Transverse colon (tissue), 4 donors: ENCODE measurements around the gene KIFC1. TPM values are rescaled to one million over a fixed set of nuclear protein-coding genes. Genes with fewer than 3 reads are reported as not detected.
"Not testable (repeated sequence)": the region's sequence is repeated elsewhere in the genome, so short reads cannot be mapped to it uniquely, and the experiment has no call there.

Experiments used
- DNase-seq: peaks from one replicate; pipeline ENCODE4 v3.0.0-alpha.2; 2019
- H3K27ac ChIP-seq, 4 donors: fragments of 200-600 bp; sonication (generic); 2 replicates each; pipeline ENCODE4 v1.5.1; 2016 to 2018; ENCODE audit warnings: inconsistent platforms in 4 of 4
- H3K27me3 ChIP-seq: fragments of 200-600 bp; sonication (generic); 2 replicates; pipeline ENCODE4 v1.5.1; 2017; ENCODE audit warnings: inconsistent platforms
- H3K36me3 ChIP-seq, 4 donors: fragments of 200-600 bp; sonication (generic); 2 replicates each; pipeline ENCODE4 v1.5.1; 2017 to 2019; ENCODE audit warnings: inconsistent platforms in 4 of 4
- H3K4me1 ChIP-seq, 4 donors: fragments of 200-600 bp; sonication (generic); 2 replicates each; pipeline ENCODE4 v1.5.1; 2017 to 2020; ENCODE audit warnings: inconsistent platforms in 4 of 4
- H3K4me3 ChIP-seq, 4 donors: fragments of 200-600 bp; sonication (generic); 1 replicate in 1 of 4; 2 replicates in 3 of 4; pipeline versions ENCODE4 v1.5.1 to v1.6.1; 2017 to 2019; ENCODE audit warnings: inconsistent platforms in 4 of 4
- H3K9me3 ChIP-seq, 2 donors: fragments of 200-600 bp; sonication (generic); 2 replicates each; pipeline ENCODE4 v1.5.1; 2017 to 2019; ENCODE audit warnings: inconsistent platforms in 2 of 2
- EP300 ChIP-seq: sonication (generic); formaldehyde crosslinking; IDR thresholded peaks from one replicate; pipeline ENCODE4 v1.6.1; 2017; ENCODE audit warnings: antibody characterized with exemption, low read depth
- POLR2A ChIP-seq: fragments of 450-650 bp; IDR thresholded peaks from one replicate; pipeline ENCODE4 v1.6.1; 2016; ENCODE audit warnings: antibody characterized with exemption, mild to moderate bottlenecking, moderate library complexity
- POLR2AphosphoS5 ChIP-seq, 3 donors: sonication (generic); formaldehyde crosslinking; IDR thresholded peaks; one replicate each; pipeline ENCODE4 v1.6.1; 2016; ENCODE audit warnings: antibody characterized with exemption in 3 of 3
- WGBS, 2 donors: methylation state at CpG; one replicate each; pipeline ENCODE4 v1.1.5; 2018; ENCODE audit warnings: low coverage in 1 of 2; 5-methylcytosine and 5-hydroxymethylcytosine counted together
- in situ Hi-C, 4 donors: fragments of 200-750 bp; cut with MboI; loops; one replicate each; pipeline versions ENCODE4 v1.15.0 to v1.15.1; 2017; ENCODE audit warnings: low sequenced_read_pairs in 3 of 4, low pct_ligation_motif_present in 1 of 4, low pct_unique_long_range_greater_than_20kb in 1 of 4
- intact Hi-C: fragments of 100-400 bp; cut with DNase I; formaldehyde crosslinking; loops from one replicate; pipeline ENCODE4 v1.15.1; 2023; ENCODE audit warnings: low total_unique reads
- total RNA-seq, 4 donors: library from RNA; depleted of rRNA; stranded (reverse); fragments of >200 nt; gene quantifications; one replicate each; pipeline ENCODE4 v1.1.0, GENCODE V29; 2016
- TF ChIP-seq, protein P1 (sequence below), 5 experiments: fragments of 200-600 bp in 3 of 5; fragments of 450-650 bp in 2 of 5; sonication (generic) in 3 of 5; IDR thresholded peaks; 1 replicate in 2 of 5; 2 replicates in 3 of 5; pipeline ENCODE4 v1.5.1; 2016 to 2017; ENCODE audit warnings: antibody characterized with exemption in 5 of 5, inconsistent platforms in 3 of 5, mild to moderate bottlenecking in 2 of 5, moderate library complexity in 1 of 5

Gene KIFC1
- total RNA-seq, 4 donors from 2014 or later = 2.6 to 51.5 (median 5.8) TPM

DNA sequence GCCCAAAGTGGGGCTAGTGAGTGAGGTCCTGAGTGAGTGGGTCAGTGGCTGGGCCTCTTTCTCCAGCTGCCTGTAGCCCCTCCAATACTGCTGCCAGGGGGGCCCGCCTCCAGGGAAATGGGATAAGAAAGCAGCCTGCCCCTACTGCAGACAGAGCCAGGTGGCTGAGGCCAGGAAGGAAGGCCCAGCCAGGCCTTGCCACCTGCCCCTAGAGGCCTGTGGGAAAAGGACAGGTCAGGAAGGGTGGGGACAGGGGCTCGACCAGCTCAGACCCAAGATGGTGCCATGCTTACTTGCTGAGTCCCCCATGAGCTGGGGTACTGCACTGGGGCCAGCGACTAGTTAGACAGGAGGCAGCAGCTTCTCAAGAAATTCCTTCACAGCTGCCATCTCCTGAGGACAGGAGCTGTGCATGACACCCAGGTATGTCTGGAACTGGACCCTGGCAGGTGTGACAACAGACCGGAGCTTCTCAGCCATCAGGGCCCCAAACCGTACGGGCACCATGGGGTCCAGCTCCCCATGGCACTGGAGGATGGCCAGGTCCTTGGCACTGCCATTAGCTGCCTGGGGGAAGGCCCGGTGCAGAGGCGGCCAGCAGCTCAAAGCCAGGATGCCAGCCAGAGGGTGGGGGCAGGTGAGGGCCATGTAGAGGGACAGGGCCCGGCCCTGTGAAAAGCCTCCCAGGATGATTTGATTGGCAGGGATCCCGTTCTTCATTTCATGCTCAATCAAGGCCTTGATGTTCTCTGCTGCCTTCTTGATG lies 26.2 kb upstream of the KIFC1 start:
- WGBS, 2 donors = 84% methylated on average over 10 of the region's 10 CpGs; no CpG with 5 or more reads in 1 of the 2 donors
- in situ Hi-C loops, H3K27ac ChIP-seq, H3K27me3 ChIP-seq, H3K9me3 ChIP-seq, H3K4me3 ChIP-seq, H3K36me3 ChIP-seq, DNase-seq, H3K4me1 ChIP-seq, intact Hi-C loops: not testable (repeated sequence)

GRCh38 chr6:33367009-33367714 lies 24.5 kb upstream of the KIFC1 start:
- WGBS, 2 donors = 83 to 89% methylated on average over 3 to 8 of the region's 8 CpGs
- intact Hi-C loops = no loop called here

DNA sequence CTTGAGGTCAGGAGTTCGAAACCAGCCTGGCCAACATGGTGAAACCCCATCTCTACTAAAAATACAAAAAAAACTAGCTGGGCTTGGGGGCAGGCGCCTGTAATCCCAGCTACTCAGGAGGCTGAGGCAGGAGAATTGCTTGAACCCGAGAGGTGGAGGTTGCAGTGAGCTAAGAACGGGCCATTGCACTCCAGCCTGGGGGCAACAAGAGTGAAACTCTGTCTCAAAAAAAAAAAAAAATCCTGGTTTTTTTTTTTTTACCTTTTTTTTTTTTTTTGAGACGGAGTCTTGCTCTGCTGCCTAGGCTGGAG lies 24.0 kb upstream of the KIFC1 start:
- H3K9me3 ChIP-seq, H3K27me3 ChIP-seq, H3K36me3 ChIP-seq, H3K4me3 ChIP-seq, intact Hi-C loops, H3K27ac ChIP-seq, in situ Hi-C loops, DNase-seq, H3K4me1 ChIP-seq: not testable (repeated sequence)
- 92% methylated on average over 5 of the region's 5 CpGs; no CpG with 5 or more reads in 1 of the 2 donors for WGBS, 2 donors

More at GRCh38 chr6:33367009-33367714, 24.5 kb upstream of the KIFC1 start:
- H3K27ac ChIP-seq = no peak overlapping the region
- no peaks in the 10 kb centered on the region for H3K27me3 ChIP-seq
- H3K36me3 ChIP-seq = no peaks in the 10 kb centered on the region
- no peak overlapping the region for H3K4me3 ChIP-seq
- no peaks in the 10 kb centered on the region for H3K4me1 ChIP-seq
- TF ChIP-seq POLR2A (no peak), POLR2AphosphoS5 (IDR thresholded peaks at IDR 0.05) (no peak), EP300 (no peak)
- TF ChIP-seq, protein P1, sequence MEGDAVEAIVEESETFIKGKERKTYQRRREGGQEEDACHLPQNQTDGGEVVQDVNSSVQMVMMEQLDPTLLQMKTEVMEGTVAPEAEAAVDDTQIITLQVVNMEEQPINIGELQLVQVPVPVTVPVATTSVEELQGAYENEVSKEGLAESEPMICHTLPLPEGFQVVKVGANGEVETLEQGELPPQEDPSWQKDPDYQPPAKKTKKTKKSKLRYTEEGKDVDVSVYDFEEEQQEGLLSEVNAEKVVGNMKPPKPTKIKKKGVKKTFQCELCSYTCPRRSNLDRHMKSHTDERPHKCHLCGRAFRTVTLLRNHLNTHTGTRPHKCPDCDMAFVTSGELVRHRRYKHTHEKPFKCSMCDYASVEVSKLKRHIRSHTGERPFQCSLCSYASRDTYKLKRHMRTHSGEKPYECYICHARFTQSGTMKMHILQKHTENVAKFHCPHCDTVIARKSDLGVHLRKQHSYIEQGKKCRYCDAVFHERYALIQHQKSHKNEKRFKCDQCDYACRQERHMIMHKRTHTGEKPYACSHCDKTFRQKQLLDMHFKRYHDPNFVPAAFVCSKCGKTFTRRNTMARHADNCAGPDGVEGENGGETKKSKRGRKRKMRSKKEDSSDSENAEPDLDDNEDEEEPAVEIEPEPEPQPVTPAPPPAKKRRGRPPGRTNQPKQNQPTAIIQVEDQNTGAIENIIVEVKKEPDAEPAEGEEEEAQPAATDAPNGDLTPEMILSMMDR (IDR thresholded peaks at IDR 0.05) = no peak
- in situ Hi-C loops = no loop called here
- no peaks in the 10 kb centered on the region for H3K9me3 ChIP-seq
- no peak for DNase-seq

DNA sequence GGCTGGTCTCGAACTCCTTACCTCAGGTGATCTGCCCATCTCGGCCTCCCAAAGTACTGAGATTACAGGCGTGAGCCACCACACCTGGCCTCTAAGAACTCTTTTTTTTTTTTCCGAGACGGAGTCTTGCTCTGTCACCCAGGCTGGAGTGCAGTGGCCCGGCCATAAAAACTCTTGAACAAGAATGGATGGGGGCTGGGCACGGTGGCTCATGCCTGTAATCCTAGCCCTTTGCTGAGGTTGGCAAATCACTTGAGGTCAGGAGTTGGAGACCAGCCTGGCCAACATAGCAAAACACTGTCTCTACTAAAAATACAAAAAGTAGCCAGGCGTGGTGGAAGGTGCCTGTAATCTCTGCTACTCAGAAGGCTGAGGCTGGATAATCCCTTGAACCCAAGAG lies 19.7 kb upstream of the KIFC1 start:
- intact Hi-C loops, H3K9me3 ChIP-seq, DNase-seq, H3K4me3 ChIP-seq, H3K36me3 ChIP-seq, H3K27me3 ChIP-seq, in situ Hi-C loops, H3K27ac ChIP-seq: not testable (repeated sequence)
- 91% methylated on average over 8 of the region's 8 CpGs; no CpG with 5 or more reads in 1 of the 2 donors for WGBS, 2 donors
- peaks cover 0 to 21% (median 16%) of the 10 kb centered on the region in 4 donors for H3K4me1 ChIP-seq

- no peak overlapping the region for H3K4me3 ChIP-seq
- no peak overlapping the region for H3K27ac ChIP-seq
- H3K9me3 ChIP-seq = no peaks in the 10 kb centered on the region
- 48 to 55% methylated on average over 2 to 5 of the region's 5 CpGs for WGBS, 2 donors
- DNase-seq = no peak
- no peaks in the 10 kb centered on the region for H3K36me3 ChIP-seq
- TF ChIP-seq EP300 (no peak), POLR2AphosphoS5 (IDR thresholded peaks at IDR 0.05) (no peak)
- TF ChIP-seq, protein P1 (IDR thresholded peaks at IDR 0.05) = no peak
- H3K4me1 ChIP-seq = peaks cover 0 to 21% (median 16%) of the 10 kb centered on the region in 4 donors
- intact Hi-C loops (no loop called here), in situ Hi-C loops (no loop called here)
- H3K27me3 ChIP-seq = no peaks in the 10 kb centered on the region
These were observed 19.0 kb upstream of the KIFC1 start for GRCh38 chr6:33372526-33373123.
